ENCODE data around the gene CHI3L2. TPM values are rescaled to one million over a fixed set of nuclear protein-coding genes. Genes with fewer than 3 reads are reported as not detected.

Gene CHI3L2
- total and polyA plus RNA-seq, 10 of the 15 experiments (the other 5 are each of a cell fraction or from before 2014, with no cell fraction given), result 37.1 to 508 (median 98.3) TPM

- peak; percentile 60; the same call in 1 of the 2 replicates for TF ChIP-seq ZBED1 (IDR thresholded peaks at IDR 0.05; ENCODE audit: borderline replicate concordance)
- peak in 1 of 2 experiments; percentile 14; a peak in 1 of 4 replicates for TF ChIP-seq BHLHE40 (IDR thresholded peaks at IDR 0.05; ENCODE audit: borderline replicate concordance in 1 of 2, low read depth in 2 of 2, low read length in 1 of 2)
- TF ChIP-seq IKZF1 (conservative IDR thresholded peaks at IDR 0.05), result peak; percentile 82
- peak; percentile 93 to 96 for TF ChIP-seq IKZF2 (IDR thresholded peaks at IDR 0.05)
- no peak for TF ChIP-seq TCF12 (IDR thresholded peaks at IDR 0.05; ENCODE audit: low read depth, low read length)
- peak; percentile 67; the same call in 1 of the 2 replicates for TF ChIP-seq GATAD2B (conservative IDR thresholded peaks at IDR 0.05; ENCODE audit: low read depth)
- TF ChIP-seq, protein P1, sequence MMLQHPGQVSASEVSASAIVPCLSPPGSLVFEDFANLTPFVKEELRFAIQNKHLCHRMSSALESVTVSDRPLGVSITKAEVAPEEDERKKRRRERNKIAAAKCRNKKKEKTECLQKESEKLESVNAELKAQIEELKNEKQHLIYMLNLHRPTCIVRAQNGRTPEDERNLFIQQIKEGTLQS (IDR thresholded peaks at IDR 0.05; ENCODE audit: borderline replicate concordance, extremely low read depth, low read depth, low read length), result no peak
These were observed 22.4 kb upstream of the CHI3L2 start (continued) for GRCh38 chr1:111204983-111205713.

DNA sequence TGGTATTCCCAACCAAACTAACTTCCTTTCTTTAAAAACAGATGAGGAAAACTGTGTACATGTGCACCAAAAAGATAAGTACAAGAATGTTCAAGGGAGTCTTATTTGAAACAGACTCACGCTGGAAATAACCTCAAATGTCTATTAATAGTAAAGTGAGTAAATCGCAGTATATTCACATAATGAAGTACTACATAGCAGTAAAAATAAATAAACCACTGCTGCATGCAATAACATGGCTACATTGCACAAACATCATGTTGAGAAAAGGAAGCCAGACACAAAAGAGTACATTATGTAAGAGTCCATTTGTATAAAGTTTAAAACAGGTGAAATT is 21.8 kb upstream of the CHI3L2 start:
- intact Hi-C loops (cut with micrococcal nuclease; ENCODE audit: unreplicated experiment) (no loop called here), in situ Hi-C loops (cut with MboI) (no loop called here)
- H4K20me1 ChIP-seq (ENCODE audit: control insufficient read depth, insufficient read depth), result no peaks in the 10 kb centered on the region
- POLR2A ChIA-PET, result no interaction called here
- peaks cover 39% of the 10 kb centered on the region for H3K4me1 ChIP-seq (ENCODE audit: control insufficient read depth, insufficient read depth, low read length)
- no peaks in the 10 kb centered on the region for H3K27me3 ChIP-seq (replicated peaks in 1 of 2; ENCODE audit: control insufficient read depth in 2 of 2, insufficient read depth in 2 of 2, low read length in 1 of 2)
- H3K4me2 ChIP-seq (ENCODE audit: control insufficient read depth, insufficient read depth), result peak overlapping the region; percentile 98; the same call in 1 of the 2 replicates
- TF ChIP-seq MYB (IDR thresholded peaks at IDR 0.05; ENCODE audit: borderline replicate concordance, low read depth, low read length), result no peak
- TF ChIP-seq, protein P2, sequence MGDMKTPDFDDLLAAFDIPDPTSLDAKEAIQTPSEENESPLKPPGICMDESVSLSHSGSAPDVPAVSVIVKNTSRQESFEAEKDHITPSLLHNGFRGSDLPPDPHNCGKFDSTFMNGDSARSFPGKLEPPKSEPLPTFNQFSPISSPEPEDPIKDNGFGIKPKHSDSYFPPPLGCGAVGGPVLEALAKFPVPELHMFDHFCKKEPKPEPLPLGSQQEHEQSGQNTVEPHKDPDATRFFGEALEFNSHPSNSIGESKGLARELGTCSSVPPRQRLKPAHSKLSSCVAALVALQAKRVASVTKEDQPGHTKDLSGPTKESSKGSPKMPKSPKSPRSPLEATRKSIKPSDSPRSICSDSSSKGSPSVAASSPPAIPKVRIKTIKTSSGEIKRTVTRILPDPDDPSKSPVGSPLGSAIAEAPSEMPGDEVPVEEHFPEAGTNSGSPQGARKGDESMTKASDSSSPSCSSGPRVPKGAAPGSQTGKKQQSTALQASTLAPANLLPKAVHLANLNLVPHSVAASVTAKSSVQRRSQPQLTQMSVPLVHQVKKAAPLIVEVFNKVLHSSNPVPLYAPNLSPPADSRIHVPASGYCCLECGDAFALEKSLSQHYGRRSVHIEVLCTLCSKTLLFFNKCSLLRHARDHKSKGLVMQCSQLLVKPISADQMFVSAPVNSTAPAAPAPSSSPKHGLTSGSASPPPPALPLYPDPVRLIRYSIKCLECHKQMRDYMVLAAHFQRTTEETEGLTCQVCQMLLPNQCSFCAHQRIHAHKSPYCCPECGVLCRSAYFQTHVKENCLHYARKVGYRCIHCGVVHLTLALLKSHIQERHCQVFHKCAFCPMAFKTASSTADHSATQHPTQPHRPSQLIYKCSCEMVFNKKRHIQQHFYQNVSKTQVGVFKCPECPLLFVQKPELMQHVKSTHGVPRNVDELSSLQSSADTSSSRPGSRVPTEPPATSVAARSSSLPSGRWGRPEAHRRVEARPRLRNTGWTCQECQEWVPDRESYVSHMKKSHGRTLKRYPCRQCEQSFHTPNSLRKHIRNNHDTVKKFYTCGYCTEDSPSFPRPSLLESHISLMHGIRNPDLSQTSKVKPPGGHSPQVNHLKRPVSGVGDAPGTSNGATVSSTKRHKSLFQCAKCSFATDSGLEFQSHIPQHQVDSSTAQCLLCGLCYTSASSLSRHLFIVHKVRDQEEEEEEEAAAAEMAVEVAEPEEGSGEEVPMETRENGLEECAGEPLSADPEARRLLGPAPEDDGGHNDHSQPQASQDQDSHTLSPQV (IDR thresholded peaks at IDR 0.05), result peak; percentile 23; the same call in 1 of the 2 replicates
- no peak for TF ChIP-seq RBBP5 (conservative IDR thresholded peaks at IDR 0.05)
- peak; percentile 21; the same call in 1 of the 2 replicates for TF ChIP-seq JUNB (IDR thresholded peaks at IDR 0.05)
- TF ChIP-seq HDGF (IDR thresholded peaks at IDR 0.05), result no peak
- 0 out of 2 replicates have a peak, but pooled peaks have one; percentile 12 for TF ChIP-seq ZBED1 (IDR thresholded peaks at IDR 0.05; ENCODE audit: borderline replicate concordance)
- TF ChIP-seq CEBPB (IDR thresholded peaks at IDR 0.05; ENCODE audit: borderline replicate concordance in 1 of 2, low read depth in 2 of 2, low read length in 2 of 2), result no peak; a peak in 1 of 4 replicates
- TF ChIP-seq NBN (IDR thresholded peaks at IDR 0.05), result no peak; the same call in 1 of the 2 replicates
- peak; percentile 94 for TF ChIP-seq MEF2A (IDR thresholded peaks at IDR 0.05; ENCODE audit: insufficient read depth, low read depth, low read length)
- no peak overlapping the region; the same call in 1 of the 2 replicates for H2AFZ ChIP-seq (ENCODE audit: control insufficient read depth, low read depth, low read length)
- 20% methylated on average over 2 of the region's 2 CpGs for WGBS (ENCODE audit: insufficient coverage, insufficient replicate concordance, low lambda C conversion rate, missing lambda C conversion rate)
- H3K79me2 ChIP-seq (ENCODE audit: control insufficient read depth, insufficient read depth, low read length), result peaks cover 40% of the 10 kb centered on the region
- no TSS peak for BruUV-seq (replicated peaks)
- SMC1A ChIA-PET (ENCODE audit: uncharacterized antibody, unreplicated experiment), result interaction anchor here (4.6 kb wide), 1 partner anchor 13 kb away, joined by 57 read pairs; no protein-coding TSS in a partner anchor
- RAD21 ChIA-PET (ENCODE audit: unreplicated experiment), result interaction anchor here (1.2 to 1.7 kb wide), 2 partner anchors 10 to 15 kb away, joined by 5 to 13 read pairs; no protein-coding TSS in a partner anchor
- H3K4me3 ChIP-seq, result peak overlapping the region; percentile 8; the same call in 1 of the 2 replicates
- ATAC-seq, result no peak
- DNase-seq (ENCODE audit: low read depth, low spot score), result no peak
- peak overlapping the region; percentile 93 for H3K9ac ChIP-seq (ENCODE audit: control insufficient read depth, insufficient read depth, low read length)
- H3K27ac ChIP-seq (ENCODE audit: control insufficient read depth, insufficient read depth), result peak overlapping the region; percentile 92
- H3K36me3 ChIP-seq (ENCODE audit: control insufficient read depth in 2 of 2, insufficient read depth in 2 of 2, low read length in 1 of 2), result no peaks in the 10 kb centered on the region
- no peak for FAIRE-seq
- no peaks in the 10 kb centered on the region for H3K9me3 ChIP-seq (replicated peaks; ENCODE audit: control insufficient read depth, insufficient read depth, low read length)
- CTCF ChIA-PET, result no interaction called here

All from GM12878 (cell line).